Loucy (cell line): Measurements from ENCODE around the gene HK1.

Experiments used
- H2AFZ ChIP-seq: fragments of 200-600 bp; sonication (generic); 2 replicates; pipeline ENCODE4 v1.6.0; 2016; ENCODE audit warnings: antibody characterized with exemption, mild to moderate bottlenecking, low read length, moderate library complexity
- H3F3A ChIP-seq: fragments of 200-600 bp; 2 replicates; pipeline ENCODE4 v1.6.0; 2016; ENCODE audit warnings: antibody characterized with exemption, low read depth, mild to moderate bottlenecking
- H3K27me3 ChIP-seq: fragments of 200-600 bp; sonication (generic); 2 replicates; pipeline ENCODE4 v1.6.1; 2014; ENCODE audit warnings: low read length, mild to moderate bottlenecking; ENCODE audit not compliant: insufficient read depth, poor library complexity, severe bottlenecking
- H3K36me3 ChIP-seq: fragments of 200-600 bp; sonication (generic); 2 replicates; pipeline ENCODE4 v1.6.1; 2016; ENCODE audit warnings: low read length; ENCODE audit not compliant: insufficient read depth
- H3K4me1 ChIP-seq: fragments of 200-600 bp; sonication (generic); 2 replicates; pipeline ENCODE4 v1.5.1; 2014; ENCODE audit warnings: low read length, mild to moderate bottlenecking; ENCODE audit not compliant: insufficient read depth, poor library complexity, severe bottlenecking
- H3K4me2 ChIP-seq: fragments of 200-600 bp; sonication (generic); 2 replicates; pipeline ENCODE4 v1.6.0; 2014; ENCODE audit warnings: antibody characterized with exemption, low read length, low read depth, mild to moderate bottlenecking; ENCODE audit not compliant: poor library complexity, severe bottlenecking
- H3K4me3 ChIP-seq: fragments of 200-600 bp; sonication (generic); 2 replicates; pipeline ENCODE4 v1.5.1; 2014; ENCODE audit warnings: low read length, mild to moderate bottlenecking, mixed read lengths; ENCODE audit not compliant: poor library complexity, severe bottlenecking
- H3K79me2 ChIP-seq: fragments of 200-600 bp; sonication (generic); 2 replicates; pipeline ENCODE4 v1.6.1; 2014; ENCODE audit warnings: low read length; ENCODE audit not compliant: insufficient read depth
- H3K9ac ChIP-seq: fragments of 200-600 bp; sonication (generic); 2 replicates; pipeline ENCODE4 v1.6.0; 2014; ENCODE audit warnings: mild to moderate bottlenecking, low read depth, low read length, moderate library complexity; ENCODE audit not compliant: poor library complexity, severe bottlenecking
- H3K9me2 ChIP-seq: fragments of 200-600 bp; sonication (generic); replicated peaks from 2 replicates; pipeline ENCODE4 v1.6.1; 2016; ENCODE audit warnings: low read depth, low read length, mixed read lengths
- H3K9me3 ChIP-seq: fragments of 200-600 bp; sonication (generic); 2 replicates; pipeline ENCODE4 v1.6.1; 2014; ENCODE audit warnings: mild to moderate bottlenecking, antibody characterized with exemption, low read length, low read depth; ENCODE audit not compliant: insufficient read depth
- H4K20me1 ChIP-seq: fragments of 200-600 bp; sonication (generic); 2 replicates; pipeline ENCODE4 v1.6.0; 2014; ENCODE audit warnings: antibody characterized with exemption, low read length, mild to moderate bottlenecking; ENCODE audit not compliant: insufficient read depth, poor library complexity, severe bottlenecking
- CTCF ChIP-seq: fragments of 200-600 bp; sonication (generic); conservative IDR thresholded peaks from 2 replicates; pipeline ENCODE4 v1.5.1; 2014; ENCODE audit warnings: mild to moderate bottlenecking, antibody characterized with exemption, low read length
- EZH2phosphoT487 ChIP-seq: fragments of 200-600 bp; IDR thresholded peaks from 2 replicates; pipeline ENCODE4 v1.6.1; 2018; ENCODE audit warnings: antibody characterized with exemption, mild to moderate bottlenecking, moderate library complexity, borderline replicate concordance

The HK1 gene

GRCh38 chr10:69232252-69232651, 46.0 kb upstream of the HK1 start:
- Histone ChIP-seq H3K79me2 (no peaks in the 10 kb centered on the region), H3K27me3 (no peaks in the 10 kb centered on the region), H3K4me3 (no peak overlapping the region), H3F3A (no peaks in the 10 kb centered on the region), H3K36me3 (no peaks in the 10 kb centered on the region), H3K9me3 (no peaks in the 10 kb centered on the region), H3K9ac (no peak overlapping the region), H2AFZ (no peak overlapping the region), H4K20me1 (no peaks in the 10 kb centered on the region), H3K4me2 (no peak overlapping the region), H3K4me1 (peaks cover 32% of the 10 kb centered on the region), H3K9me2 (no peaks in the 10 kb centered on the region)
- TF ChIP-seq CTCF = no peak
- TF ChIP-seq EZH2phosphoT487 = no peak

- no peak overlapping the region for H2AFZ ChIP-seq
Observed at GRCh38 chr10:69232736-69233480, 45.4 kb upstream of the HK1 start.

GRCh38 chr10:69234447-69234846, 43.8 kb upstream of the HK1 start:
- Histone ChIP-seq H3K27me3 (no peaks in the 10 kb centered on the region), H4K20me1 (no peaks in the 10 kb centered on the region), H3K4me1 (peaks cover 17% of the 10 kb centered on the region), H3K9me3 (no peaks in the 10 kb centered on the region), H3K4me3 (no peak overlapping the region), H3K36me3 (no peaks in the 10 kb centered on the region), H3K9ac (no peak overlapping the region), H3K79me2 (no peaks in the 10 kb centered on the region), H2AFZ (no peak overlapping the region), H3K4me2 (no peak overlapping the region), H3K9me2 (no peaks in the 10 kb centered on the region), H3F3A (no peaks in the 10 kb centered on the region)
- TF ChIP-seq CTCF (no peak), EZH2phosphoT487 (no peak)

More at GRCh38 chr10:69232736-69233480, 45.4 kb upstream of the HK1 start:
- H3K79me2 ChIP-seq = no peaks in the 10 kb centered on the region
- H3K4me1 ChIP-seq = peaks cover 28% of the 10 kb centered on the region
- no peak overlapping the region for H3K4me2 ChIP-seq
- no peak overlapping the region for H3K9ac ChIP-seq
- no peaks in the 10 kb centered on the region for H3K9me2 ChIP-seq
- no peaks in the 10 kb centered on the region for H3K27me3 ChIP-seq
- no peak for TF ChIP-seq CTCF
- no peak for TF ChIP-seq EZH2phosphoT487
- no peaks in the 10 kb centered on the region for H3K36me3 ChIP-seq
- H4K20me1 ChIP-seq = no peaks in the 10 kb centered on the region
- H3K4me3 ChIP-seq = no peak overlapping the region
- no peaks in the 10 kb centered on the region for H3K9me3 ChIP-seq
- no peaks in the 10 kb centered on the region for H3F3A ChIP-seq
